ENCODE results near the gene EFNA5. TPM values are rescaled to one million over a fixed set of nuclear protein-coding genes. Genes with fewer than 3 reads are reported as not detected.

The EFNA5 gene
- total RNA-seq, 5 donors from 2014 or later (not counting 1 experiment from before 2014, with no cell fraction given): 0.06 to 2.6 (median 0.21) TPM; not detected in 1

DNA sequence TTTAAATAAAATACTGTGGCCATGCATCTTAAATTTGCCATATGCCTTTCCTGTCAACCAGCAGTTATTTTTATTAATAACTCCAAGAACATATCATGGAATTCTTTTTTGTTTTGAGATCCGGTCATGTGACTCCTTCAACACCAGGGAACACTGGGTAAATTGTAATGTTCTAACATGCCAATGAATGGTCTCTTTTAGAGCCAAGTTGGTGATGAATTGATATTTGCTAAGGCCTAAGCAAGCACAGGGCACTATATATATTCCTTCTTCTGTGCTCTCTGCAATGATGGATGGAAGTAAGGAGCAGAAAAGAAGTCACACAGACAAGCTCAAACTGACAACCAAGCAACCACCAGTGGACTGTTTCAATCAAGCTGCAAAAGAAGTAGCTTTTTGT is 124.0 kb downstream of the EFNA5 start:
- Mint-ChIP-seq H3K4me3 (no peak overlapping the region), H3K27me3 (peaks cover 0 to 3% of the 10 kb centered on the region in 2 donors), H3K36me3 (no peaks in the 10 kb centered on the region), H3K4me1 (no peaks in the 10 kb centered on the region), H3K27ac (no peak overlapping the region), H3K9me3 (no peaks in the 10 kb centered on the region)
- Histone ChIP-seq H3K9me3 (no peaks in the 10 kb centered on the region), H3K27ac (ENCODE audit: low read length) (no peak overlapping the region), H3K36me3 (ENCODE audit: control insufficient read depth in 2 of 2, extremely low read depth in 1 of 2, insufficient read depth in 1 of 2, low read length in 1 of 2) (no peaks in the 10 kb centered on the region), H3K4me3 (ENCODE audit: control insufficient read depth in 1 of 2, extremely low read depth in 1 of 2, low read length in 1 of 2) (no peak overlapping the region), H3K27me3 (replicated peaks in 1 of 2; ENCODE audit: control insufficient read depth in 2 of 2, extremely low read depth in 1 of 2, insufficient read depth in 2 of 2, low read length in 1 of 2) (no peaks in the 10 kb centered on the region), H3K4me1 (ENCODE audit: control insufficient read depth in 1 of 2, extremely low read depth in 1 of 2, insufficient read depth in 2 of 2, low read length in 2 of 2) (no peaks in the 10 kb centered on the region)
- ChIA-PET CTCF (interaction anchor here in 1 of 2 donors (0.6 kb wide), 1 partner anchor 21 kb away, joined by 5 read pairs; no protein-coding TSS in a partner anchor), POLR2A (no interaction called here)
- DNase-seq (no peak), ATAC-seq (replicated peaks in 1 of 4) (no peak)
- WGBS (ENCODE audit: insufficient coverage): no CpG with 5 or more reads among the region's 1 CpG

DNA sequence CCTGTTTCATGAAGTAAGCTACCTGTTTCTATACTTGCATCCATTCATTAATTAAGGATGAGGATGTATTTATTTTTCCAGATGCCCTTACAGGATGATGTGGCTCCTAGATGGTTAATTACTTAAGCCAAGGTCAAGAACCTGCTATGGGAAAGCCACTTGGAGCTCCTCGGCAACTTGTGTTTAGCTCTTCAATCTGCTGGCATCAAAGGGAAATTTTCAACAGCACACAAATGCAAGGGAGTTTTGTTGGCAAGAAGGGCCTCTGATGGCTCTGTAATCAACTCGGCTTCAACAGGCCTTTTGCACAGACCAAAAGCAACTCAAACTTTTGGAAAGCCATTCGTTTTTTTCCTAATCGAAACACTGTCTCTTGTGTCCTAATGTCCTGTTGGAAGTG is 125.3 kb downstream of the EFNA5 start:
- Histone ChIP-seq H3K9me3 (no peaks in the 10 kb centered on the region), H3K27me3 (replicated peaks in 1 of 2; ENCODE audit: control insufficient read depth in 2 of 2, extremely low read depth in 1 of 2, insufficient read depth in 2 of 2, low read length in 1 of 2) (no peaks in the 10 kb centered on the region), H3K4me3 (ENCODE audit: control insufficient read depth in 1 of 2, extremely low read depth in 1 of 2, low read length in 1 of 2) (no peak overlapping the region), H3K36me3 (ENCODE audit: control insufficient read depth in 2 of 2, extremely low read depth in 1 of 2, insufficient read depth in 1 of 2, low read length in 1 of 2) (no peaks in the 10 kb centered on the region), H3K27ac (ENCODE audit: low read length) (no peak overlapping the region), H3K4me1 (ENCODE audit: control insufficient read depth in 1 of 2, extremely low read depth in 1 of 2, insufficient read depth in 2 of 2, low read length in 2 of 2) (no peaks in the 10 kb centered on the region)
- H3K9me3 Mint-ChIP-seq: no peaks in the 10 kb centered on the region
- CTCF ChIA-PET: interaction anchor here in 1 of 2 donors (1.0 kb wide), 1 partner anchor 27 kb away, joined by 3 read pairs; no protein-coding TSS in a partner anchor
- DNase-seq: no peak
- peaks cover 0 to 3% of the 10 kb centered on the region in 2 donors for H3K27me3 Mint-ChIP-seq
- no peak overlapping the region for H3K4me3 Mint-ChIP-seq
- no peaks in the 10 kb centered on the region for H3K4me1 Mint-ChIP-seq
- no peak for ATAC-seq (replicated peaks in 1 of 4)
- H3K36me3 Mint-ChIP-seq: no peaks in the 10 kb centered on the region
- WGBS (ENCODE audit: insufficient coverage): 100% methylated on average over 2 of the region's 4 CpGs
- POLR2A ChIA-PET: no interaction called here
- H3K27ac Mint-ChIP-seq: no peak overlapping the region

DNA sequence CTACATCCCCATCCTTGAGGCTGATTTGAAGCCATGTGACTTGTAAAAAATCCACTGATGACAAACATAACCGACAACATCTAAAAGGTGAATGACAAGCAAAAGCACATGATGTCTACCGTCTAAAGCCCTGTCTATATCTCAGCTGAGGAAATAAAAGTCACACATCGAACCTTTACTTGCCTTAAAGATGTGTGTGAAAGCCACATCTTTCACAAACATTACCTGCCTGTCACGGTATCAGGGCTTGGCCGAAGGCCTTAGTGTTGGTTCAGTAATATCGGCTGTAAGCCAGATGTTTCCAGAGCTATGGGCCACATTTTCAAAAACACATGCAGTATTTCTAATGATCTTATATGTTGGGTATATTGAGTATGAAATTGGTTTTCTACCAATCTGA is 125.8 kb downstream of the EFNA5 start:
- peaks cover 0 to under 1% of the 10 kb centered on the region in 2 experiments for H3K4me1 ChIP-seq (ENCODE audit: control insufficient read depth in 1 of 2, extremely low read depth in 1 of 2, insufficient read depth in 2 of 2, low read length in 2 of 2)
- DNase-seq: no peak
- H3K36me3 ChIP-seq (ENCODE audit: control insufficient read depth in 2 of 2, extremely low read depth in 1 of 2, insufficient read depth in 1 of 2, low read length in 1 of 2): no peaks in the 10 kb centered on the region
- Mint-ChIP-seq H3K36me3 (no peaks in the 10 kb centered on the region), H3K27ac (no peak overlapping the region), H3K27me3 (peaks cover 0 to 3% of the 10 kb centered on the region in 2 donors), H3K4me3 (no peak overlapping the region), H3K9me3 (no peaks in the 10 kb centered on the region), H3K4me1 (no peaks in the 10 kb centered on the region)
- CTCF ChIA-PET: no interaction called here
- ATAC-seq (replicated peaks in 1 of 4): no peak
- H3K27me3 ChIP-seq (replicated peaks in 1 of 2; ENCODE audit: control insufficient read depth in 2 of 2, extremely low read depth in 1 of 2, insufficient read depth in 2 of 2, low read length in 1 of 2): no peaks in the 10 kb centered on the region
- 100% methylated on average over 1 of the region's 6 CpGs for WGBS (ENCODE audit: insufficient coverage)
- no peaks in the 10 kb centered on the region for H3K9me3 ChIP-seq
- POLR2A ChIA-PET: interaction anchor here in 1 of 2 donors (0.5 kb wide), 1 partner anchor 1156 kb away, joined by 6 read pairs; no protein-coding TSS in a partner anchor
- H3K4me3 ChIP-seq (ENCODE audit: control insufficient read depth in 1 of 2, extremely low read depth in 1 of 2, low read length in 1 of 2): no peak overlapping the region
- H3K27ac ChIP-seq (ENCODE audit: low read length): no peak overlapping the region

DNA sequence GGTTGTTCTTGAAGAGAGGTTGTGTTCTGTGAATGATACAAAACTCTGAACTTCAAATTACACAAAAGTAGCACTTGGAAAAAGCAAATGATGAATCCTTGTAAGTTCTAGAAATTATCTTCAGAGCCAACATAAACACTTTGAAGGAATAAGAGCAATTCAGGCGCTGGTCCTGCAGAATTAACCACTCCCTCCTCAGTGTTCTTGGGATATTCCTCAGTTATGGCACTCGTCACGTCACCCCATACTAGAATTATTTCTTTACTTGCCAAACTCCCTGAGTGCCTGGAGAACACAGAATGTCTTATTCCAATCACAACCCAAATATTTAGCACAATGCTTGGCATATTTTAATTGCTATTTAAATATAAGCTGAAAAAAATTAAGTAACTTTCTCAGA is 126.3 kb downstream of the EFNA5 start:
- POLR2A ChIA-PET: interaction anchor here in 1 of 2 donors (0.5 kb wide), 1 partner anchor 1156 kb away, joined by 6 read pairs; no protein-coding TSS in a partner anchor
- H3K36me3 ChIP-seq (ENCODE audit: control insufficient read depth in 2 of 2, extremely low read depth in 1 of 2, insufficient read depth in 1 of 2, low read length in 1 of 2): no peaks in the 10 kb centered on the region
- ATAC-seq (replicated peaks in 1 of 4) (no peak), DNase-seq (no peak)
- H3K4me1 ChIP-seq (ENCODE audit: control insufficient read depth in 1 of 2, extremely low read depth in 1 of 2, insufficient read depth in 2 of 2, low read length in 2 of 2): peaks cover 2 to 5% of the 10 kb centered on the region in 2 experiments
- CTCF ChIA-PET: no interaction called here
- WGBS (ENCODE audit: insufficient coverage): 100% methylated on average over 1 of the region's 3 CpGs
- Mint-ChIP-seq H3K4me3 (no peak overlapping the region), H3K9me3 (no peaks in the 10 kb centered on the region), H3K27ac (no peak overlapping the region), H3K27me3 (peaks cover 0 to 3% of the 10 kb centered on the region in 2 donors), H3K4me1 (peaks cover 0 to 3% (median 0%) of the 10 kb centered on the region in 3 donors), H3K36me3 (no peaks in the 10 kb centered on the region)
- H3K4me3 ChIP-seq (ENCODE audit: control insufficient read depth in 1 of 2, extremely low read depth in 1 of 2, low read length in 1 of 2): no peak overlapping the region
- H3K9me3 ChIP-seq: no peaks in the 10 kb centered on the region
- no peaks in the 10 kb centered on the region for H3K27me3 ChIP-seq (replicated peaks in 1 of 2; ENCODE audit: control insufficient read depth in 2 of 2, extremely low read depth in 1 of 2, insufficient read depth in 2 of 2, low read length in 1 of 2)
- no peak overlapping the region for H3K27ac ChIP-seq (ENCODE audit: low read length)

DNA sequence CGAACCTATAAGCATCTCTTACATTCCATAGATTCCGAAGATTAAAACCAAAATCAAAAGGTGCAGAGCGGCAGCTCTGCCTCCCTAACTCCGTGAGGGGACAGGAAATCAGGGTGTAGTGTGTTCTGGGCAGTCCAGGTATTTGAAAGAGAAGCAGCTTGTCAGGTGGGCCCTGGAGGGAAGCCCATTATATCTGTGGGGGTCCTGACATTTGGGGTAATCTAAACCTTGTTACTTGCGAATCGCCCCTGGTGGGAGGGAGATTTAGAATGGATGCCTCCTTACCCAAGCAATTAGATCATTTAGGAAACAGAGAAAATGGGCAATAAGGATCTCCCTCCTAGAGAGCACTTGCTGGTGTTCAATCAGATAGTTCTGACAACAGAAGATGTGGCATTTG is 126.9 kb downstream of the EFNA5 start:
- peaks cover 0 to 3% of the 10 kb centered on the region in 2 donors for H3K27me3 Mint-ChIP-seq
- Histone ChIP-seq H3K27ac (ENCODE audit: low read length) (no peak overlapping the region), H3K4me1 (ENCODE audit: control insufficient read depth in 1 of 2, extremely low read depth in 1 of 2, insufficient read depth in 2 of 2, low read length in 2 of 2) (peaks cover 7 to 10% of the 10 kb centered on the region in 2 experiments), H3K27me3 (replicated peaks in 1 of 2; ENCODE audit: control insufficient read depth in 2 of 2, extremely low read depth in 1 of 2, insufficient read depth in 2 of 2, low read length in 1 of 2) (no peaks in the 10 kb centered on the region), H3K36me3 (ENCODE audit: control insufficient read depth in 2 of 2, extremely low read depth in 1 of 2, insufficient read depth in 1 of 2, low read length in 1 of 2) (no peaks in the 10 kb centered on the region), H3K9me3 (no peaks in the 10 kb centered on the region), H3K4me3 (ENCODE audit: control insufficient read depth in 1 of 2, extremely low read depth in 1 of 2, low read length in 1 of 2) (no peak overlapping the region)
- ChIA-PET POLR2A (no interaction called here), CTCF (no interaction called here)
- H3K27ac Mint-ChIP-seq: no peak overlapping the region
- no peaks in the 10 kb centered on the region for H3K9me3 Mint-ChIP-seq
- no peak overlapping the region for H3K4me3 Mint-ChIP-seq
- ATAC-seq (replicated peaks in 1 of 4): no peak
- no peak for DNase-seq
- H3K4me1 Mint-ChIP-seq: peaks cover 0 to 5% (median 3%) of the 10 kb centered on the region in 3 donors
- H3K36me3 Mint-ChIP-seq: no peaks in the 10 kb centered on the region
- WGBS (ENCODE audit: insufficient coverage): 71% methylated on average over 1 of the region's 6 CpGs

DNA sequence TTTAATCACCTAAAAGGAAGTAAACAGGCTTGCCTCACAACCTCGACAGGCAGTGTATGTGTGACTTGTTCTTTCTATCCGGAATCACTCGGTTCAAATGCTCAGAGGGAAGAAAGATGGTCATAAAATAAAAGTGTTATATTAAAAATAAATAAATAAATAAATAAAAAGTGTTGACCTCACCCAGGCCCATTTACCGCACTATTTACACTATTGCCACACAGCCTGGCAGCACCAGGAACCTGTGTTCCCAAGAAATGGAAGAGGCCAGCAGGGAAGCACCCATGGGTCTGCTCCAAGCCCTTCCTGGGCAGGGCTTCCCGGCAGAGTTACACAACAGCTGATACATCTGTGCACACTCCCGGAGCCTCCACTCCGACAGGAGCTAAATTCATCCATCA is 127.9 kb downstream of the EFNA5 start:
- Mint-ChIP-seq H3K27me3 (peaks cover 0 to 3% of the 10 kb centered on the region in 2 donors), H3K4me3 (no peak overlapping the region), H3K9me3 (no peaks in the 10 kb centered on the region), H3K36me3 (no peaks in the 10 kb centered on the region), H3K27ac (no peak overlapping the region), H3K4me1 (peaks cover 0 to 12% (median 10%) of the 10 kb centered on the region in 3 donors)
- DNase-seq: no peak
- Histone ChIP-seq H3K27ac (ENCODE audit: low read length) (no peak overlapping the region), H3K9me3 (no peaks in the 10 kb centered on the region), H3K4me3 (ENCODE audit: control insufficient read depth in 1 of 2, extremely low read depth in 1 of 2, low read length in 1 of 2) (no peak overlapping the region), H3K4me1 (ENCODE audit: control insufficient read depth in 1 of 2, extremely low read depth in 1 of 2, insufficient read depth in 2 of 2, low read length in 2 of 2) (peaks cover 10 to 16% of the 10 kb centered on the region in 2 experiments), H3K36me3 (ENCODE audit: control insufficient read depth in 2 of 2, extremely low read depth in 1 of 2, insufficient read depth in 1 of 2, low read length in 1 of 2) (no peaks in the 10 kb centered on the region), H3K27me3 (replicated peaks in 1 of 2; ENCODE audit: control insufficient read depth in 2 of 2, extremely low read depth in 1 of 2, insufficient read depth in 2 of 2, low read length in 1 of 2) (no peaks in the 10 kb centered on the region)
- ATAC-seq (replicated peaks in 1 of 4): no peak
- no CpG with 5 or more reads among the region's 7 CpGs for WGBS (ENCODE audit: insufficient coverage)
- ChIA-PET CTCF (no interaction called here), POLR2A (no interaction called here)

DNA sequence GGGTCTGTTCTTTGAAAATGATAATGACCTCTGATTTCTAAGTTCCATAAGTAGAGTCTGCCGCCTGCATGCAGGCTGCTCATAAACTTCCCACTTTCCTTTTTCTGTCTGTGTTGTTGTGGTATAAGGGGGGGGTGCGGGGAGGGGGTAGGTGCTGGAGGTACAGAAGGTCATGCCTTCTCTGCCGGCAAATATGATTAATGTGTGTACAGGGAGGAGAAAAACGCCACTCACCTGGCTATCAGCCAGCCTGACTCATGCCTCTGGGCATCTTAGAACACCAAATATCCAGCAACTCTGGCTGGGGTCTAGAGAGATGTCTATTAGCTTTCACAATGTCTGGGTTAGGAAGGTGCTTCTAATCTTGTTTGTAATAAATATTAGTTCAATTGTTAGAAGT is 128.3 kb downstream of the EFNA5 start:
- no peaks in the 10 kb centered on the region for H3K27me3 ChIP-seq (replicated peaks in 1 of 2; ENCODE audit: control insufficient read depth in 2 of 2, extremely low read depth in 1 of 2, insufficient read depth in 2 of 2, low read length in 1 of 2)
- H3K27ac Mint-ChIP-seq: no peak overlapping the region
- CTCF ChIA-PET: no interaction called here

More for the DNA sequence above, 128.3 kb downstream of the EFNA5 start:
- Histone ChIP-seq H3K4me1 (ENCODE audit: control insufficient read depth in 1 of 2, extremely low read depth in 1 of 2, insufficient read depth in 2 of 2, low read length in 2 of 2) (peaks cover 10 to 16% of the 10 kb centered on the region in 2 experiments), H3K4me3 (ENCODE audit: control insufficient read depth in 1 of 2, extremely low read depth in 1 of 2, low read length in 1 of 2) (no peak overlapping the region), H3K9me3 (no peaks in the 10 kb centered on the region), H3K27ac (ENCODE audit: low read length) (no peak overlapping the region), H3K36me3 (ENCODE audit: control insufficient read depth in 2 of 2, extremely low read depth in 1 of 2, insufficient read depth in 1 of 2, low read length in 1 of 2) (no peaks in the 10 kb centered on the region)
- Mint-ChIP-seq H3K4me1 (peaks cover 0 to 15% (median 10%) of the 10 kb centered on the region in 3 donors), H3K27me3 (peaks cover 0 to 3% of the 10 kb centered on the region in 2 donors), H3K4me3 (no peak overlapping the region), H3K36me3 (no peaks in the 10 kb centered on the region), H3K9me3 (no peaks in the 10 kb centered on the region)
- no peak for DNase-seq
- POLR2A ChIA-PET: no interaction called here
- WGBS (ENCODE audit: insufficient coverage): no CpG with 5 or more reads among the region's 4 CpGs
- no peak for ATAC-seq (replicated peaks in 1 of 4)
